GM19467 (cell line): Measurements from ENCODE around the gene CHST1.

Experiments used
- ATAC-seq: cut with Tn5 transposase; IDR thresholded peaks from one replicate; pipeline ENCODE4 v1.9.1; 2021; ENCODE audit warnings: mild to moderate bottlenecking, moderate library complexity; ENCODE audit not compliant: unreplicated experiment

CHST1 gene

GRCh38 chr11:45609337-45609736 is 56.1 kb downstream of the CHST1 start:
- no peak for ATAC-seq

- no peak for ATAC-seq
Observed at GRCh38 chr11:45607995-45608394, 57.4 kb downstream of the CHST1 start.

GRCh38 chr11:45606514-45607281 is 58.7 kb downstream of the CHST1 start:
- ATAC-seq = no peak

- no peak for ATAC-seq
Observed at GRCh38 chr11:45605051-45605450, 60.4 kb downstream of the CHST1 start.

GRCh38 chr11:45603946-45604682 is 61.3 kb downstream of the CHST1 start:
- no peak for ATAC-seq

- ATAC-seq = no peak
Observed at GRCh38 chr11:45599161-45599943, 66.1 kb downstream of the CHST1 start.
